Raji (cell line): Measurements from ENCODE around the gene IRX4.

ENCODE experiments used
- POLR2A ChIP-seq: IDR thresholded peaks from 2 replicates; pipeline ENCODE4 v1.6.1; 2011; ENCODE audit warnings: low read depth, low read length, control low read depth; ENCODE audit not compliant: insufficient read depth

Gene IRX4

GRCh38 chr5:1845696-1846095, 37.0 kb downstream of the IRX4 start:
- TF ChIP-seq POLR2A, result no peak

GRCh38 chr5:1844708-1845436, 37.9 kb downstream of the IRX4 start:
- TF ChIP-seq POLR2A, result no peak

- TF ChIP-seq POLR2A, result no peak
Observed at GRCh38 chr5:1842004-1842819, 40.5 kb downstream of the IRX4 start.

GRCh38 chr5:1840741-1841521, 41.8 kb downstream of the IRX4 start:
- TF ChIP-seq POLR2A, result no peak

GRCh38 chr5:1840071-1840547, 42.6 kb downstream of the IRX4 start:
- no peak for TF ChIP-seq POLR2A

- TF ChIP-seq POLR2A, result no peak
Observed at GRCh38 chr5:1838013-1838412, 44.7 kb downstream of the IRX4 start.

- no peak for TF ChIP-seq POLR2A
Observed at GRCh38 chr5:1836891-1837880, 45.5 kb downstream of the IRX4 start.

- TF ChIP-seq POLR2A, result no peak
Observed at GRCh38 chr5:1836176-1836890, 46.4 kb downstream of the IRX4 start.

- TF ChIP-seq POLR2A, result no peak
Observed at GRCh38 chr5:1835431-1835830, 47.3 kb downstream of the IRX4 start.

GRCh38 chr5:1834721-1835429, 47.9 kb downstream of the IRX4 start:
- no peak for TF ChIP-seq POLR2A

- no peak for TF ChIP-seq POLR2A
Observed at GRCh38 chr5:1834022-1834551, 48.6 kb downstream of the IRX4 start.

- TF ChIP-seq POLR2A, result no peak
Observed at GRCh38 chr5:1833264-1834021, 49.3 kb downstream of the IRX4 start.
